Caco-2 (cell line): ENCODE measurements around the gene NAT8L. TPM values are rescaled to one million over a fixed set of nuclear protein-coding genes. Genes with fewer than 3 reads are reported as not detected.

Experiments
- BruUV-seq: library from RNA; stranded (reverse); fragments of 400-500 nt; replicated peaks from 2 replicates; lab custom pipeline; 2021; lab: Mats Ljungman, UMichigan
- CTCF ChIA-PET: fragments of 300-600 bp; sonication (Branson Sonifier 250); formaldehyde crosslinking; loops from one replicate; lab custom pipeline; 2022; ENCODE audit warnings: antibody characterized with exemption; lab: Charles Lee
- POLR2A ChIA-PET: fragments of 300-600 bp; sonication (Branson Sonifier 250); formaldehyde crosslinking; loops from one replicate; lab custom pipeline; 2022; ENCODE audit warnings: antibody characterized with exemption; lab: Charles Lee
- DNase-seq, 2 experiments: peaks; one replicate each; pipeline versions ENCODE4 v3.0.0 to v3.0.0-alpha.2; 2020 to 2022
- H3K27me3 ChIP-seq: replicated peaks from 2 replicates; pipeline ENCODE4 v1.6.0; 2011; ENCODE audit warnings: low read length; ENCODE audit not compliant: control insufficient read depth, insufficient read depth
- H3K36me3 ChIP-seq: 2 replicates; pipeline ENCODE4 v1.5.1; 2011; ENCODE audit warnings: low read length; ENCODE audit not compliant: control insufficient read depth, insufficient read depth
- H3K4me1 ChIP-seq: fragments of 250-450 bp; sonication (Bioruptor Pico); 2 replicates; pipeline ENCODE4 v1.5.1; 2020; ENCODE audit warnings: mild to moderate bottlenecking
- H3K4me3 ChIP-seq: 2 replicates; pipeline ENCODE4 v1.5.1; 2011; ENCODE audit warnings: low read depth, mild to moderate bottlenecking, control low read depth, low read length
- H3K9me3 ChIP-seq: fragments of 250-450 bp; sonication (Bioruptor Pico); 2 replicates; pipeline ENCODE4 v1.5.1; 2020; ENCODE audit warnings: mild to moderate bottlenecking, moderate library complexity
- H3K27ac Mint-ChIP-seq: one replicate; pipeline ENCODE4 v1.8.0; 2022; ENCODE audit warnings: mixed read lengths; ENCODE audit not compliant: unreplicated experiment
- H3K27me3 Mint-ChIP-seq: one replicate; pipeline ENCODE4 v1.8.0; 2022; ENCODE audit warnings: mixed read lengths; ENCODE audit not compliant: insufficient read depth, unreplicated experiment
- H3K36me3 Mint-ChIP-seq: one replicate; pipeline ENCODE4 v1.8.0; 2022; ENCODE audit warnings: mild to moderate bottlenecking, mixed read lengths; ENCODE audit not compliant: insufficient read depth, unreplicated experiment
- H3K4me1 Mint-ChIP-seq: one replicate; pipeline ENCODE4 v1.8.0; 2022; ENCODE audit warnings: low read depth, mixed read lengths; ENCODE audit not compliant: unreplicated experiment
- H3K4me3 Mint-ChIP-seq: one replicate; pipeline ENCODE4 v1.8.0; 2022; ENCODE audit warnings: mild to moderate bottlenecking, moderate library complexity, mixed read lengths; ENCODE audit not compliant: unreplicated experiment
- H3K9me3 Mint-ChIP-seq: one replicate; pipeline ENCODE4 v1.8.0; 2022; ENCODE audit warnings: mixed read lengths; ENCODE audit not compliant: unreplicated experiment
- CTCF ChIP-seq, 2 experiments: fragments of 200-600 bp in 1 of 2; IDR thresholded peaks; 1 replicate in 1 of 2; 2 replicates in 1 of 2; pipeline versions ENCODE4 v1.5.1 to v1.8.0; 2011 to 2022; ENCODE audit warnings: antibody characterized with exemption in 1 of 2, control low read depth in 1 of 2, inconsistent platforms in 1 of 2, low read depth in 1 of 2, low read length in 1 of 2, mild to moderate bottlenecking in 1 of 2, moderate library complexity in 1 of 2; ENCODE audit not compliant: insufficient read depth in 1 of 2, severe bottlenecking in 1 of 2, unreplicated experiment in 1 of 2
- intact Hi-C: fragments of 100-400 bp; cut with micrococcal nuclease; formaldehyde crosslinking; loops from one replicate; pipeline ENCODE4 v1.10.0; 2022; ENCODE audit not compliant: unreplicated experiment
- total RNA-seq: library from RNA; stranded (reverse); gene quantifications from 2 replicates; pipeline ENCODE4 v1.2.3, GENCODE V29; 2022

Gene NAT8L
- total RNA-seq, 1 experiment from 2014 or later = 6.2 TPM

GRCh38 chr4:2049811-2050210 is 9.3 kb upstream of the NAT8L start:
- Histone ChIP-seq H3K27me3 (no peaks in the 10 kb centered on the region), H3K4me1 (no peaks in the 10 kb centered on the region), H3K9me3 (no peaks in the 10 kb centered on the region), H3K4me3 (no peak overlapping the region), H3K36me3 (no peaks in the 10 kb centered on the region)
- H3K4me1 Mint-ChIP-seq = no peaks in the 10 kb centered on the region
- ChIA-PET CTCF (no interaction called here), POLR2A (interaction anchor here (0.6 to 0.7 kb wide), 2 partner anchors 14 to 42 kb away, joined by 3 read pairs; no protein-coding TSS in a partner anchor)
- H3K27ac Mint-ChIP-seq = no peak overlapping the region
- H3K4me3 Mint-ChIP-seq = no peak overlapping the region
- no TSS peak for BruUV-seq
- peaks cover 6% of the 10 kb centered on the region for H3K36me3 Mint-ChIP-seq
- DNase-seq = no peak
- no peak for TF ChIP-seq CTCF (IDR thresholded peaks at IDR 0.05; ENCODE audit: insufficient read depth in 1 of 2, low read depth in 1 of 2, low read length in 1 of 2, severe bottlenecking in 1 of 2, unreplicated experiment in 1 of 2)
- H3K9me3 Mint-ChIP-seq = no peaks in the 10 kb centered on the region
- intact Hi-C loops = loop anchor here (5.0 kb wide), 1 partner anchor 137 kb away; no protein-coding TSS in a partner anchor
- H3K27me3 Mint-ChIP-seq = peaks cover 3% of the 10 kb centered on the region

GRCh38 chr4:2051086-2051485 is 8.0 kb upstream of the NAT8L start:
- Histone ChIP-seq H3K4me3 (no peak overlapping the region), H3K36me3 (no peaks in the 10 kb centered on the region), H3K4me1 (no peaks in the 10 kb centered on the region), H3K27me3 (no peaks in the 10 kb centered on the region), H3K9me3 (no peaks in the 10 kb centered on the region)
- intact Hi-C loops = no loop called here
- CTCF ChIA-PET = no interaction called here
- H3K27me3 Mint-ChIP-seq = peaks cover 5% of the 10 kb centered on the region
- H3K4me3 Mint-ChIP-seq = no peak overlapping the region
- POLR2A ChIA-PET = no interaction called here
- H3K27ac Mint-ChIP-seq = no peak overlapping the region
- TF ChIP-seq CTCF (IDR thresholded peaks at IDR 0.05; ENCODE audit: insufficient read depth in 1 of 2, low read depth in 1 of 2, low read length in 1 of 2, severe bottlenecking in 1 of 2, unreplicated experiment in 1 of 2) = no peak
- no peaks in the 10 kb centered on the region for H3K9me3 Mint-ChIP-seq
- no peaks in the 10 kb centered on the region for H3K4me1 Mint-ChIP-seq
- H3K36me3 Mint-ChIP-seq = no peaks in the 10 kb centered on the region
- BruUV-seq = no TSS peak
- no peak for DNase-seq

- H3K9me3 ChIP-seq = no peaks in the 10 kb centered on the region
- TF ChIP-seq CTCF (IDR thresholded peaks at IDR 0.05; ENCODE audit: insufficient read depth in 1 of 2, low read depth in 1 of 2, low read length in 1 of 2, severe bottlenecking in 1 of 2, unreplicated experiment in 1 of 2) = no peak
- no peaks in the 10 kb centered on the region for H3K4me1 ChIP-seq
- H3K4me3 Mint-ChIP-seq = no peak overlapping the region
- no peaks in the 10 kb centered on the region for H3K9me3 Mint-ChIP-seq
- H3K27me3 Mint-ChIP-seq = peaks cover 5% of the 10 kb centered on the region
- CTCF ChIA-PET = no interaction called here
- peak in 1 of 2 experiments; percentile 5 for DNase-seq
- no peak overlapping the region for H3K27ac Mint-ChIP-seq
- POLR2A ChIA-PET = no interaction called here
- no TSS peak for BruUV-seq
- intact Hi-C loops = no loop called here
- H3K4me3 ChIP-seq = no peak overlapping the region
- no peaks in the 10 kb centered on the region for H3K27me3 ChIP-seq
- no peaks in the 10 kb centered on the region for H3K4me1 Mint-ChIP-seq
- H3K36me3 Mint-ChIP-seq = no peaks in the 10 kb centered on the region
- H3K36me3 ChIP-seq = no peaks in the 10 kb centered on the region
Observed at GRCh38 chr4:2054217-2054616, 4.9 kb upstream of the NAT8L start.
